ENCODE data around the gene C1orf115.

C1orf115 gene

GRCh38 chr1:220700556-220701179 lies 10.5 kb downstream of the C1orf115 start:
- TF ChIP-seq, protein P1, sequence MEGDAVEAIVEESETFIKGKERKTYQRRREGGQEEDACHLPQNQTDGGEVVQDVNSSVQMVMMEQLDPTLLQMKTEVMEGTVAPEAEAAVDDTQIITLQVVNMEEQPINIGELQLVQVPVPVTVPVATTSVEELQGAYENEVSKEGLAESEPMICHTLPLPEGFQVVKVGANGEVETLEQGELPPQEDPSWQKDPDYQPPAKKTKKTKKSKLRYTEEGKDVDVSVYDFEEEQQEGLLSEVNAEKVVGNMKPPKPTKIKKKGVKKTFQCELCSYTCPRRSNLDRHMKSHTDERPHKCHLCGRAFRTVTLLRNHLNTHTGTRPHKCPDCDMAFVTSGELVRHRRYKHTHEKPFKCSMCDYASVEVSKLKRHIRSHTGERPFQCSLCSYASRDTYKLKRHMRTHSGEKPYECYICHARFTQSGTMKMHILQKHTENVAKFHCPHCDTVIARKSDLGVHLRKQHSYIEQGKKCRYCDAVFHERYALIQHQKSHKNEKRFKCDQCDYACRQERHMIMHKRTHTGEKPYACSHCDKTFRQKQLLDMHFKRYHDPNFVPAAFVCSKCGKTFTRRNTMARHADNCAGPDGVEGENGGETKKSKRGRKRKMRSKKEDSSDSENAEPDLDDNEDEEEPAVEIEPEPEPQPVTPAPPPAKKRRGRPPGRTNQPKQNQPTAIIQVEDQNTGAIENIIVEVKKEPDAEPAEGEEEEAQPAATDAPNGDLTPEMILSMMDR (IDR thresholded peaks at IDR 0.05; ENCODE audit: low read depth, low read length, poor library complexity, severe bottlenecking): no peak
- TF ChIP-seq EZH2phosphoT487 (IDR thresholded peaks at IDR 0.05; ENCODE audit: borderline replicate concordance, low read length): no peak
- H4K20me1 ChIP-seq (ENCODE audit: control insufficient read depth, insufficient read depth, low read depth, low read length): no peaks in the 10 kb centered on the region
- H3K4me3 ChIP-seq (ENCODE audit: low read length): no peak overlapping the region
- no peaks in the 10 kb centered on the region for H3F3A ChIP-seq (ENCODE audit: control insufficient read depth, insufficient read depth)
- H3K4me2 ChIP-seq (ENCODE audit: low read length): no peak overlapping the region
- H3K36me3 ChIP-seq (ENCODE audit: control insufficient read depth, low read length): no peaks in the 10 kb centered on the region
- peaks cover 8% of the 10 kb centered on the region for H3K27me3 ChIP-seq (ENCODE audit: control insufficient read depth, low read length)
- H3K4me1 ChIP-seq (ENCODE audit: control insufficient read depth, low read length): no peaks in the 10 kb centered on the region
- H3K27ac ChIP-seq (ENCODE audit: low read depth, low read length): no peak overlapping the region
- no peaks in the 10 kb centered on the region for H3K9me2 ChIP-seq (replicated peaks; ENCODE audit: control insufficient read depth, low read length)
- no peaks in the 10 kb centered on the region for H3K9me3 ChIP-seq (ENCODE audit: control insufficient read depth, insufficient read depth, low read length)
- no peaks in the 10 kb centered on the region for H3K79me2 ChIP-seq (ENCODE audit: control insufficient read depth, low read length)

DNA sequence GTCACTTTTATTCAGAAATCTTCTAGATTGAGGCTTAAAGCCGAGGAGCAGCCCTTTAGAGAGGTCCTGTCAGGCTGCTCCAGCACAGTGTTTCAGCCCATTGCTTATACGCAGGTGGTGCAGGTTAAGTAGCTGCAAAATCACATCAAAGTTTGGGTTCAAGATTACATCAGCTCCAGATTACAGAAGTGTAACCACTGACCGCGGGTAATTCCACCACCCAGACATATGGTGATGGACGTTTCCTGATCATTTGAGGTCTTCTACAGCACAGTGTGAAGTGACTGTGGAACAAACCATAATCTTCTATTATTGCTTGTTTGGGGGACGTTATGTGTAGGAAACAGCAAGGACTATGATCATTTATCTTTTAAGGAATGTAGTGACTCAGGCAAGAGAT lies 11.8 kb downstream of the C1orf115 start:
- Histone ChIP-seq H3K9me3 (ENCODE audit: control insufficient read depth, insufficient read depth, low read length) (no peaks in the 10 kb centered on the region), H3F3A (ENCODE audit: control insufficient read depth, insufficient read depth) (no peaks in the 10 kb centered on the region), H3K27ac (ENCODE audit: low read depth, low read length) (no peak overlapping the region), H3K4me2 (ENCODE audit: low read length) (no peak overlapping the region), H4K20me1 (ENCODE audit: control insufficient read depth, insufficient read depth, low read depth, low read length) (no peaks in the 10 kb centered on the region), H3K4me1 (ENCODE audit: control insufficient read depth, low read length) (no peaks in the 10 kb centered on the region), H3K4me3 (ENCODE audit: low read length) (no peak overlapping the region), H3K9me2 (replicated peaks; ENCODE audit: control insufficient read depth, low read length) (no peaks in the 10 kb centered on the region), H3K27me3 (ENCODE audit: control insufficient read depth, low read length) (peaks cover 8% of the 10 kb centered on the region), H3K79me2 (ENCODE audit: control insufficient read depth, low read length) (no peaks in the 10 kb centered on the region), H3K36me3 (ENCODE audit: control insufficient read depth, low read length) (no peaks in the 10 kb centered on the region)
- TF ChIP-seq EZH2phosphoT487 (IDR thresholded peaks at IDR 0.05; ENCODE audit: borderline replicate concordance, low read length): no peak
- TF ChIP-seq, protein P1 (IDR thresholded peaks at IDR 0.05; ENCODE audit: low read depth, low read length, poor library complexity, severe bottlenecking): no peak

DNA sequence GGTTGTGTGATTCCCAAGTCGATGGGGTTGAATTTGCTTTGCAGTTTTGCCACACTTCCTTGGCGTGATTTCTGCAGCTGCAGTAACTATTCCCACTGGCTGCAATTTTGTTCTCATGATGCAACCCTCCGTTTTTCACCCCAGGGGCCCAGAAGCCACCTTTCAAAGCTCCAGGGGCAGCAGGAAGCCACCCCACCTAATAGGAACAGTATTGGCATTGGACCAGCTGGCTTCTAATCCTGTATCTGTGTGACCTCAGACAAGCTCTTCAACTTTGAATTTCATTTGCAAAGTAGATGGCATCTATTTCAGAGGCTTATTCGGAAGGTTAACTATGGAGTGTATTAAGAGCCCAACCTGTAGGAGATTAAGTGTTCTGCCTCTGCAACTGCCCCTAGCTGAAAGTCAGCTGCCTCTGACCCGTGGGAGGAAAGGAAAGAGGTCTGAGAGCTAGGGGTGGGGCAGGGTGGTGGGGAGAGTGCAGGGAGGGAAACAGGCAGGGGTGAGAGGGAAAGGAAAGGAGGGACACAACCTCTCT lies 12.6 kb downstream of the C1orf115 start:
- Histone ChIP-seq H3K4me1 (ENCODE audit: control insufficient read depth, low read length) (no peaks in the 10 kb centered on the region), H3K4me3 (ENCODE audit: low read length) (no peak overlapping the region), H3K4me2 (ENCODE audit: low read length) (no peak overlapping the region), H3K27me3 (ENCODE audit: control insufficient read depth, low read length) (peaks cover 8% of the 10 kb centered on the region), H3K79me2 (ENCODE audit: control insufficient read depth, low read length) (no peaks in the 10 kb centered on the region), H3F3A (ENCODE audit: control insufficient read depth, insufficient read depth) (no peaks in the 10 kb centered on the region), H3K36me3 (ENCODE audit: control insufficient read depth, low read length) (no peaks in the 10 kb centered on the region), H4K20me1 (ENCODE audit: control insufficient read depth, insufficient read depth, low read depth, low read length) (no peaks in the 10 kb centered on the region), H3K27ac (ENCODE audit: low read depth, low read length) (no peak overlapping the region), H3K9me2 (replicated peaks; ENCODE audit: control insufficient read depth, low read length) (no peaks in the 10 kb centered on the region), H3K9me3 (ENCODE audit: control insufficient read depth, insufficient read depth, low read length) (no peaks in the 10 kb centered on the region)
- TF ChIP-seq EZH2phosphoT487 (IDR thresholded peaks at IDR 0.05; ENCODE audit: borderline replicate concordance, low read length): no peak
- TF ChIP-seq, protein P1 (IDR thresholded peaks at IDR 0.05; ENCODE audit: low read depth, low read length, poor library complexity, severe bottlenecking): no peak
